ENCODE data around the gene NUDT17. TPM values are rescaled to one million over a fixed set of nuclear protein-coding genes. Genes with fewer than 3 reads are reported as not detected.
"Not testable (repeated sequence)": the region's sequence is repeated elsewhere in the genome, so short reads cannot be mapped to it uniquely, and the experiment has no call there.

NUDT17 gene
- total RNA-seq, 2 experiments from 2014 or later, result 2.8 to 3.8 TPM

DNA sequence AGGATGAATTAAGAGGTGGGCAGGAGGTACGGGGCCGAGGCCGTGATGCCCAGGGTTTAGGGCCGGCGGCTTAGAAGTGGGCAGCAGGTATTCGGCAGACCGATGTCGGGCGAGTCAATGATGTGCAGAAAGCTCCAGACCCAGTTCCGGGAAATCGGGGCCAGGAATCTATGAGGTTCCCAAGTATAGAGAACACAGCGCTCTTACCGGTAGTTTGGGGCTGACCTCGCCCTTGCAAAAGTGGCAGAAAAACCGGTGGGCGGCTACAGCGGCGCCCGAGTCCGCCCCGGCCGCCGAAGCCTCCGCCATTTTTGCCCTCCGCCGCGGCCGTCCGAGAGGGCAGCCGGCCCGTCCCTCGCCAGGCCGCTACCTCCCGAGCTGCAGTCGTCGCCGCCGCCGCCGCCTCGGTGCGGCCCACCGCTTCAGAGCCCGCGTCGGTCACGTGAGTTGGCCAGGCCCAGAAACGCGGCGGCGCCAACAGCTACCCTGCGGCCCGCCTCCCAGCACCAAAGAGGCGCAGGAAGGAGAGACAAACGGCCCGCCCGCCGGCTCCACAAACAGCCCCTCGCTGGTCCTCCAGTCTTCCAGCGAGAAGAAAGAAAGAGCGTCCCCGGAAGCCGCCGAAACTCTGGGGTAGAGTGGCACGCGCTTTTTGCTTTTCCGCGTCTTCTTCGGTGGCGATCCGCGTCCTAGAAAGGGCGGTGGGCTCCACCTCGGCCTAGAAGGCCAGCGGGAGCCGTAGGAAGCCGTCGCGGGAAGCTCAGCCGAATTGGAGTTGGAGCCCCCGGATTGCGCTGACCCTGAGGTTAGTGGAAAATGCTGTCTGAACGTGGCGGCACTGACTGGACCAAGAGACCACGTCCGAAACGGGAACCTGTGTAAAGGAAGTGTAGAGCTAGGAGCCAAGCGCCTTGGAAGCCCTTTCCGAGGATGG is 21.6 kb upstream of the NUDT17 start, which contains the start of the genes POLR3C and RNF115:
POLR3C (plus strand) TSS at position 636 of the 934 bp plus-strand sequence. CDS start 1,577 bp downstream, outside the sequence.
RNF115 (minus strand) TSS at position 531 of the 934 bp plus-strand sequence; CDS start at position 309, 222 bp downstream.
- ChIA-PET CTCF (interaction anchor here (0.7 to 16.5 kb wide), 3 partner anchors 23 to 174 kb away, joined by 3 to 154 read pairs (median 4); partner anchors contain the start of gene NUDT17), POLR2A (interaction anchor here (0.7 to 2.4 kb wide), 5 partner anchors 21 to 141 kb away, joined by 3 to 10 read pairs (median 4); partner anchors contain the start of genes ANKRD34A, NUDT17, PIAS3 and POLR3GL)
- DNase-seq, result peak; percentile 89
- peaks cover 47% of the 10 kb centered on the region for H3K4me1 Mint-ChIP-seq (ENCODE audit: low read depth)
- peak within 1 kb of the TSS; percentile 96 for H3K4me3 Mint-ChIP-seq
- H3K27me3 Mint-ChIP-seq, result no peaks in the 10 kb centered on the region
- peaks cover 33% of the 10 kb centered on the region for H3K36me3 Mint-ChIP-seq
- intact Hi-C loops (cut with micrococcal nuclease), result no loop called here
- H3K27ac Mint-ChIP-seq, result peak within 1 kb of the TSS; percentile 95
- H3K9me3 Mint-ChIP-seq, result no peaks in the 10 kb centered on the region

DNA sequence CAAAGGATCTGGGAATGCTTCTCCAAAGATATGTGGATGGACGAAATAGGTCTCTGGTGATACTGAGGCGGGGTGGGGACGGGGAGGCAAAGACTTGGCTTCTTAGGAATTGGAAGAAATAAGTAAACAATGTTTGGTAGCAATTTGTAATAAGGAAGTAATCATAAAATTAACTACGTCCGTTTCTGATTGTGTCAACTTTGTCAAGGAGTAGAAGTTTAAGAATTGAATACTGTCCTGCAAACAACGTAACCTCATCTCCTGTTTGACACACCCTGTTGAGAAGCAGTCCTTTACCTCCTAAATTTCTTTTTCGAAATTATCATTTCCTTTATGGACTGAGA is 21.0 kb upstream of the NUDT17 start:
- intact Hi-C loops (cut with micrococcal nuclease), result no loop called here
- peak overlapping the region; percentile 96 for H3K4me3 Mint-ChIP-seq

DNA sequence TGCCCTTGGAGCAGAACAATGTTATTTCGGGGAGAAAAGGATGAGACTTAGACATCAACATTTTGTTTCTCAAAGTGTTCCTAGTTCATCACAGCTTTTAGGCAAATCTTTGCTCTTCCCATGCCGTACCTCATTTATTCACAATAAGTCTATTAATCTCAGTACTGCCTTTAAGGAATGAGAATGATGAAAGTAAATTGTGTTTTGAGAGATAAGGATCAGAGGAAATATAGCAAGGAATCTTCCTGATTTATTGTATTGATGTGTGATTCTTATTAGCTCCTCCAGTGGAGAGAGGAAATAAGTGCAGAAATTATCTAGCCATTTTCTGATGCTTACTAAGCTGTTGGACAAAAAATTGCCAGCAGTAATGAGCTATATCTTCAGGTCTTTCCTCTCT is 19.4 kb upstream of the NUDT17 start:
- peaks cover 46% of the 10 kb centered on the region for H3K36me3 Mint-ChIP-seq
- no peaks in the 10 kb centered on the region for H3K9me3 Mint-ChIP-seq
- no peak overlapping the region for H3K27ac Mint-ChIP-seq
- intact Hi-C loops (cut with micrococcal nuclease), result loop anchor here (5.0 kb wide), 4 partner anchors 44 to 171 kb away; partner anchors contain the start of genes LIX1L, PEX11B and TXNIP
- DNase-seq, result no peak
- no peaks in the 10 kb centered on the region for H3K27me3 Mint-ChIP-seq
- H3K4me1 Mint-ChIP-seq (ENCODE audit: low read depth), result peaks cover 50% of the 10 kb centered on the region
- no peak overlapping the region for H3K4me3 Mint-ChIP-seq
- POLR2A ChIA-PET, result interaction anchor here (0.9 to 3.6 kb wide), 3 partner anchors 13 to 226 kb away, joined by 3 to 14 read pairs (median 4); partner anchors contain the start of gene NUDT17
- CTCF ChIA-PET, result interaction anchor here (0.7 to 16.5 kb wide), 3 partner anchors 21 to 106 kb away, joined by 3 to 154 read pairs (median 4); partner anchors contain the start of gene NUDT17

More for the DNA sequence above, 21.0 kb upstream of the NUDT17 start:
- H3K27ac Mint-ChIP-seq, result peak overlapping the region; percentile 95
- no peaks in the 10 kb centered on the region for H3K9me3 Mint-ChIP-seq
- POLR2A ChIA-PET, result interaction anchor here (0.7 to 2.4 kb wide), 4 partner anchors 21 to 140 kb away, joined by 3 to 10 read pairs (median 4); partner anchors contain the start of genes ANKRD34A, NUDT17, PIAS3 and POLR3GL
- H3K36me3 Mint-ChIP-seq, result peaks cover 35% of the 10 kb centered on the region
- H3K4me1 Mint-ChIP-seq (ENCODE audit: low read depth), result peaks cover 50% of the 10 kb centered on the region
- no peak for DNase-seq
- CTCF ChIA-PET, result interaction anchor here (1.4 to 16.5 kb wide), 2 partner anchors 22 to 104 kb away, joined by 4 to 154 read pairs; partner anchors contain the start of gene NUDT17
- H3K27me3 Mint-ChIP-seq, result no peaks in the 10 kb centered on the region

DNA sequence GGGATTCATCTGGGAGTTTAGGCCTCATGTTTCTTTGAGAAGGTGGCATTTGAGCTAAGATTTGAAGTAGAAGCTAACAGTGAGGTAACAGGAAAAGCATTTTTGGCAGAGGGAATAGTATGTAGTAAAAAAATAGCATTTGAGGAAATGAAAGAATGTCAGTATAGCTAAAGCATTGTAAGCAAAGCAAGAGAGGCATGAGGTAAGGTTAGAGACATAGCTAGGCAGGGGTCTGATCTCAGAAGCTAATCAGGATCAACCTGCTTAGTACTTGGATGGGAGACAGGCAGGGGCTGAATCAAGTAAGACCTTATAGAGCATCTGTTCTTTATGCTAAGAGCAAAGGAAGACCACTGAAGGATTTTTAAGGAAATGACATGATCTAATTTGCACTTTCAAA is 17.5 kb upstream of the NUDT17 start:
- no peak for DNase-seq
- peaks cover 43% of the 10 kb centered on the region for H3K4me1 Mint-ChIP-seq (ENCODE audit: low read depth)
- POLR2A ChIA-PET, result interaction anchor here (1.1 to 3.6 kb wide), 4 partner anchors 9 to 132 kb away, joined by 4 to 14 read pairs (median 6); partner anchors contain the start of genes NUDT17 and PIAS3
- H3K27ac Mint-ChIP-seq, result peak overlapping the region; percentile 87
- peaks cover 55% of the 10 kb centered on the region for H3K36me3 Mint-ChIP-seq
- H3K9me3 Mint-ChIP-seq, result no peaks in the 10 kb centered on the region
- no peaks in the 10 kb centered on the region for H3K27me3 Mint-ChIP-seq
- CTCF ChIA-PET, result interaction anchor here (0.7 to 16.5 kb wide), 3 partner anchors 19 to 190 kb away, joined by 3 to 154 read pairs (median 3); partner anchors contain the start of gene NUDT17
- intact Hi-C loops (cut with micrococcal nuclease), result loop anchor here (5.0 kb wide), 4 partner anchors 46 to 169 kb away; partner anchors contain the start of genes LIX1L, PEX11B and TXNIP
- peak overlapping the region; percentile 17 for H3K4me3 Mint-ChIP-seq

DNA sequence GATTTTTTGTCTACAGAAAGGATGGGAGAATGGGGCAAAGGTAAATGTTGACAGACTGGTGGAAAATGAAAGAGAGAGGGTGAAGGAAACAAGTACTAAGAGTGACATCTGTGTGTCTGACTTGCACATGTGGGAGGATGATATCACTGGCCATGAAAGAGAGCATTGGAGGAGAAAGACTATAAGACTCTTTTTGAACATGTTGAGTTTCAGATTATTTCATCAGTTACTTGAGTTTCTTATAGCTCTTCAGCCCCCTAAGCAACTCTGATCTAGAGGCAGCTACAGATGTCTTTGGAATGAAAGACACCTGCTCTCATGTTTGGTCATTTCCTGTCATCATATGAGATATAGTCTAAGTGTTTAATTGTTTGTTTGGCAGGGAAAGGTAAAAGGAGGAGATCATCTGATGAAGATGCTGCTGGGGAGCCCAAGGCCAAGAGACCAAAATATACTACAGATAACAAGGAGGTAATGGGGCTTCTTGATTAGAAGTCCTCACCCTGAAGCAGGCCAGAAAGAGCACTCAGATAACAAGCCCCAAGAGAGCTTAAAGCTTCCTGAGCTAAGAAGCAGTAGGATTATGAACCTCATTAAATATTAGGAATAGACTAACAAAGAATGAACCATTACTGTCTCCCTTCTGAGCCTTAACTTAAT is 16.9 kb upstream of the NUDT17 start:
- intact Hi-C loops (cut with micrococcal nuclease), result loop anchor here (5.0 kb wide), 4 partner anchors 46 to 169 kb away; partner anchors contain the start of genes LIX1L, PEX11B and TXNIP
- H3K4me3 Mint-ChIP-seq, result peak overlapping the region; percentile 17

DNA sequence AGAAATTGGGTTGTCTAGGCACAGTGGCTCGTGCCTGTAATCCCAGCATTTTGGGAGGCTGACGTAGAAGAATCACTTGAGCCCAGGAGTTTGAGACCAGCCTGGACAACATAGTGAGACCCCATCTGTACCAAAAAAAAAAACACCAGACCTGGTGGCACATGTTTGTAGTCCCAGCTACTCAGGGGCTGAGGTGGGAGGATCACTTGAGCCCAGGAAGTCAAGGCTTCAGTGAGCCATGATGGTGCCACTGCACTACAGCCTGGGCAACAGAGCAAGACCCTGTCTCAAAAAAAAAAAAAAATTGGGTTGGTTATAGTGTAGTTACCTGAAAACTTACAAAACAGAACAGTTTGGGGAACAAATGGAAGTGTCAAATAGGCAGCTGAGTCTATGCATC is 14.6 kb upstream of the NUDT17 start:
- CTCF ChIA-PET, result interaction anchor here (16.5 kb wide), 1 partner anchor 16 kb away, joined by 154 read pairs; the partner anchor contains the start of gene NUDT17
- H3K27me3 Mint-ChIP-seq; POLR2A ChIA-PET; intact Hi-C loops (cut with micrococcal nuclease); H3K4me3 Mint-ChIP-seq; DNase-seq; H3K9me3 Mint-ChIP-seq; H3K27ac Mint-ChIP-seq: not testable (repeated sequence)
- peaks cover 58% of the 10 kb centered on the region for H3K36me3 Mint-ChIP-seq
- H3K4me1 Mint-ChIP-seq (ENCODE audit: low read depth), result peaks cover 34% of the 10 kb centered on the region

More for the DNA sequence above, 16.9 kb upstream of the NUDT17 start:
- no peaks in the 10 kb centered on the region for H3K27me3 Mint-ChIP-seq
- peaks cover 60% of the 10 kb centered on the region for H3K36me3 Mint-ChIP-seq
- H3K4me1 Mint-ChIP-seq (ENCODE audit: low read depth), result peaks cover 43% of the 10 kb centered on the region
- ChIA-PET POLR2A (interaction anchor here (1.5 to 3.6 kb wide), 3 partner anchors 8 to 31 kb away, joined by 4 to 14 read pairs (median 8); partner anchors contain the start of genes NUDT17 and PIAS3), CTCF (interaction anchor here (0.7 to 16.5 kb wide), 4 partner anchors 18 to 189 kb away, joined by 3 to 154 read pairs (median 4); partner anchors contain the start of gene NUDT17)
- no peak for DNase-seq
- H3K27ac Mint-ChIP-seq, result peak overlapping the region; percentile 87
- H3K9me3 Mint-ChIP-seq, result no peaks in the 10 kb centered on the region

DNA sequence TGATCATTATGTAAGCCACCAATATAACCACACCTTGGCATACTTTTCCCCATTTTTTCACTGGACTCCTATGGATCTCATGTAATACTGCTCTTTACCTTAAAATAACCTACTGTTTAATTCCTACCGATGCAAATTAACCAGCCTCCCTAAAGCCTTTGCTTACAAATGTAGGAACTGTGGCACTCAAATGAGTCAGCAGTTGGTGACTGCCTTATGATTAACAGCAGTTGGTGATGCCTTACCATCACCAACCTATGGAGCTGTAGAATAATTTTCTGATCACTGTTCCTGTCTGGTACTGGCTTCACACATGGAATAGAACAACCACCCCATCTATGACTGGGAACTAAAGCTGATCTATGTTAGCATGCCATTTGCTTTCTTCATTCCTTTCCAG is 7.8 kb upstream of the NUDT17 start:
- Mint-ChIP-seq H3K27ac (no peak overlapping the region), H3K36me3 (peaks cover 42% of the 10 kb centered on the region), H3K4me1 (ENCODE audit: low read depth) (no peaks in the 10 kb centered on the region), H3K27me3 (no peaks in the 10 kb centered on the region), H3K9me3 (no peaks in the 10 kb centered on the region), H3K4me3 (no peak overlapping the region)
- no peak for DNase-seq
- intact Hi-C loops (cut with micrococcal nuclease), result no loop called here
- ChIA-PET POLR2A (interaction anchor here (1.1 kb wide), 1 partner anchor 21 kb away, joined by 3 read pairs; the partner anchor contains the start of gene PIAS3), CTCF (interaction anchor here (1.3 to 16.5 kb wide), 2 partner anchors 9 to 55 kb away, joined by 3 to 154 read pairs; partner anchors contain the start of gene NUDT17)

DNA sequence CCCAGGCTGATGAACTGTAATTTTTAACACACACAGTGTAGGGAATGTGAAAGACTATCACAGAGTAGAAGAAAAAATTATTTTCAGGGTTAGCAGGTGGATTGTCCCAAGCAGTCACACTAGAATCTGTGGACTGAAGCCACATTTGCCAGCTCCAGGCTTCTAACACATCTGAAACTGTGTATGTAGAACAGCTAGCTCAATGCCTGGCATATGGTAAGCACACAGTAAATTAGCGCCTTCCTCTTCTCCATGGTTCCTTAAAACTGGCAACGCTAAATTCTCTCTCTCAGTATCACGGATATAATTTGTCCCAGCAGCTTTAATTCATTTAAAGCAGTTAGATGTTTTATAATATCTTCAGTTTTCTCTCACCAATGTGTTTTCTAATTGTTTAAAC is 2.4 kb upstream of the NUDT17 start:
- H3K9me3 Mint-ChIP-seq, result no peaks in the 10 kb centered on the region
- no peak overlapping the region for H3K27ac Mint-ChIP-seq
- ChIA-PET CTCF (interaction anchor here (0.6 to 9.4 kb wide), 4 partner anchors 12 to 192 kb away, joined by 3 to 154 read pairs (median 7); partner anchors contain the start of genes POLR3C and RNF115), POLR2A (no interaction called here)
- peaks cover 24% of the 10 kb centered on the region for H3K36me3 Mint-ChIP-seq
- H3K4me1 Mint-ChIP-seq (ENCODE audit: low read depth), result peaks cover 11% of the 10 kb centered on the region
- no peak overlapping the region for H3K4me3 Mint-ChIP-seq
- no peaks in the 10 kb centered on the region for H3K27me3 Mint-ChIP-seq
- DNase-seq, result no peak
- intact Hi-C loops (cut with micrococcal nuclease), result no loop called here

DNA sequence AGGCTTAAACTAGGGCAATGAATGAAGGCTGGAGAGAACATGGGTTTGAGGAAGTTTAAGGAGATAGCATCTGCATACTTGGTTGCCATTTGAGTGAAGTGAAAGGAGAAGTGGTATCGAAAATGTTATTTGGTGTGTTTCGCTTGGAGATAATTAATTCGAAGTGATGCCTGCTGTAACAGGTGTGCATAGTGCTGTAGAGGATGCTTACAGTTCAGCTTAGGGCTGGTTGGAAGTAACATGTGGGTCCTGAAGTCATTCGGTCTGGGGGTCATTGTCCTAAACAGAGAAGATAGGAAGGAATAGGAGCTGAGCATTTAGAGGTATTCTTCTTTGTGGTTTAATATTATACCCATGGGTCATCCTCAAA is 301 bp upstream of the NUDT17 start:
- H3K36me3 Mint-ChIP-seq, result peaks cover 16% of the 10 kb centered on the region
- intact Hi-C loops (cut with micrococcal nuclease), result no loop called here

DNA sequence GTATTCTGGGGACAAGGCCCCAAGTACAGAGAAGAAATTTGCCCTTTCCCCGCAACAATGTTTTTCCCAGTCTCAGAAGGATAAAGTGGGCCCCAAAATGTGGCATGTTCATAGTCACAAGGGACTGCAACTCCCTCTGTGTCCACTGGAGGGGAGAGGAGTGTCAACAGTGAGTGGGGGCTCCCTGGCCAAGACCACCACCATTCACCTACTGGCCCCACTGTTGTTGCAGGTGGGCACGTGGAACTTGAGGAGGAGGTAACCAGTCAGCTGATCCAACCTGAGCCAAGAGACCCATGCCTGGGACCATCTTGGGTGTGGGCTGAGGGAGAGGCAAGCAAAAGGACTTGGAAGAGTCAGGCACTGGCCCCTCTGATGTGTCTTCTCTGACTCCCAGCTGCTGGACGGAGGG is 777 bp downstream of the NUDT17 start:
- peak overlapping the region; percentile 12 for H3K27ac Mint-ChIP-seq
- ChIA-PET CTCF (interaction anchor here (0.9 to 9.4 kb wide), 28 partner anchors 12 to 381 kb away, joined by 3 to 158 read pairs (median 9); partner anchors contain the start of genes ANKRD35, ITGA10, LIX1L and PIAS3), POLR2A (interaction anchor here (0.6 to 2.6 kb wide), 4 partner anchors 9 to 81 kb away, joined by 3 to 19 read pairs (median 9); partner anchors contain the start of genes PIAS3 and RBM8A)
- DNase-seq, result peak; percentile 53
- intact Hi-C loops (cut with micrococcal nuclease), result loop anchor here (1.0 kb wide), 1 partner anchor 167 kb away; no protein-coding TSS in a partner anchor
- no peaks in the 10 kb centered on the region for H3K9me3 Mint-ChIP-seq
- H3K4me3 Mint-ChIP-seq, result no peak overlapping the region
- H3K27me3 Mint-ChIP-seq, result no peaks in the 10 kb centered on the region
- peaks cover 10% of the 10 kb centered on the region for H3K36me3 Mint-ChIP-seq
- peaks cover 11% of the 10 kb centered on the region for H3K4me1 Mint-ChIP-seq (ENCODE audit: low read depth)

More for the DNA sequence above, 301 bp upstream of the NUDT17 start:
- ChIA-PET CTCF (interaction anchor here (0.6 to 9.4 kb wide), 48 partner anchors 13 to 192 kb away, joined by 3 to 158 read pairs (median 6); partner anchors contain the start of genes ANKRD34A, ANKRD35, HJV and ITGA10), POLR2A (interaction anchor here (0.6 to 2.6 kb wide), 5 partner anchors 13 to 82 kb away, joined by 3 to 19 read pairs (median 4); partner anchors contain the start of genes PIAS3, POLR3C, RBM8A and RNF115)
- Mint-ChIP-seq H3K4me3 (no peak overlapping the region), H3K9me3 (no peaks in the 10 kb centered on the region), H3K4me1 (ENCODE audit: low read depth) (peaks cover 11% of the 10 kb centered on the region), H3K27me3 (no peaks in the 10 kb centered on the region), H3K27ac (no peak overlapping the region)
- no peak for DNase-seq
